ENCODE data around the gene BEGAIN. TPM values are rescaled to one million over a fixed set of nuclear protein-coding genes. Genes with fewer than 3 reads are reported as not detected.

BEGAIN gene
- total and polyA plus RNA-seq, 9 of the 15 experiments (the other 6 are each of a cell fraction or from before 2014, with no cell fraction given), result 0.07 to 0.68 (median 0.55) TPM; not detected in 3

GRCh38 chr14:100526632-100527031 lies 60.6 kb downstream of the BEGAIN start:
- Histone ChIP-seq H3K4me1 (replicated peaks in 1 of 2; ENCODE audit: control insufficient read depth in 2 of 2, insufficient read depth in 2 of 2, low read length in 2 of 2) (no peaks in the 10 kb centered on the region; a peak in 1 of 5 replicates), H2AFZ (ENCODE audit: low read depth, low read length) (no peak overlapping the region), H3K27me3 (ENCODE audit: control insufficient read depth in 2 of 2, insufficient read depth in 2 of 2, low read length in 2 of 2) (no peaks in the 10 kb centered on the region), H3K9ac (ENCODE audit: insufficient read depth in 1 of 2, low read depth in 2 of 2, low read length in 2 of 2) (no peak overlapping the region), H3K27ac (ENCODE audit: extremely low read depth, low read depth, low read length) (no peak overlapping the region), H3K9me3 (replicated peaks; ENCODE audit: control insufficient read depth, insufficient read depth, low read depth, low read length) (no peaks in the 10 kb centered on the region; the same call in 1 of the 2 replicates), H3K4me3 (no peak overlapping the region), H3K79me2 (ENCODE audit: control insufficient read depth, insufficient read depth, low read length) (no peaks in the 10 kb centered on the region), H3K36me3 (ENCODE audit: control insufficient read depth, insufficient read depth, low read length) (peaks cover 4% of the 10 kb centered on the region; the same call in 2 of the 3 replicates), H3K4me2 (ENCODE audit: insufficient read depth, low read length) (no peak overlapping the region), H3K9me1 (ENCODE audit: control insufficient read depth, insufficient read depth, low read length) (no peaks in the 10 kb centered on the region), H4K20me1 (replicated peaks; ENCODE audit: control insufficient read depth, insufficient read depth, low read length) (no peaks in the 10 kb centered on the region)
- ATAC-seq (no peak), DNase-seq (ENCODE audit: extremely low read depth in 1 of 4, low spot score in 3 of 4) (no peak), FAIRE-seq (no peak)
- intact Hi-C loops (cut with micrococcal nuclease), result no loop called here
- TF ChIP-seq, protein P1, sequence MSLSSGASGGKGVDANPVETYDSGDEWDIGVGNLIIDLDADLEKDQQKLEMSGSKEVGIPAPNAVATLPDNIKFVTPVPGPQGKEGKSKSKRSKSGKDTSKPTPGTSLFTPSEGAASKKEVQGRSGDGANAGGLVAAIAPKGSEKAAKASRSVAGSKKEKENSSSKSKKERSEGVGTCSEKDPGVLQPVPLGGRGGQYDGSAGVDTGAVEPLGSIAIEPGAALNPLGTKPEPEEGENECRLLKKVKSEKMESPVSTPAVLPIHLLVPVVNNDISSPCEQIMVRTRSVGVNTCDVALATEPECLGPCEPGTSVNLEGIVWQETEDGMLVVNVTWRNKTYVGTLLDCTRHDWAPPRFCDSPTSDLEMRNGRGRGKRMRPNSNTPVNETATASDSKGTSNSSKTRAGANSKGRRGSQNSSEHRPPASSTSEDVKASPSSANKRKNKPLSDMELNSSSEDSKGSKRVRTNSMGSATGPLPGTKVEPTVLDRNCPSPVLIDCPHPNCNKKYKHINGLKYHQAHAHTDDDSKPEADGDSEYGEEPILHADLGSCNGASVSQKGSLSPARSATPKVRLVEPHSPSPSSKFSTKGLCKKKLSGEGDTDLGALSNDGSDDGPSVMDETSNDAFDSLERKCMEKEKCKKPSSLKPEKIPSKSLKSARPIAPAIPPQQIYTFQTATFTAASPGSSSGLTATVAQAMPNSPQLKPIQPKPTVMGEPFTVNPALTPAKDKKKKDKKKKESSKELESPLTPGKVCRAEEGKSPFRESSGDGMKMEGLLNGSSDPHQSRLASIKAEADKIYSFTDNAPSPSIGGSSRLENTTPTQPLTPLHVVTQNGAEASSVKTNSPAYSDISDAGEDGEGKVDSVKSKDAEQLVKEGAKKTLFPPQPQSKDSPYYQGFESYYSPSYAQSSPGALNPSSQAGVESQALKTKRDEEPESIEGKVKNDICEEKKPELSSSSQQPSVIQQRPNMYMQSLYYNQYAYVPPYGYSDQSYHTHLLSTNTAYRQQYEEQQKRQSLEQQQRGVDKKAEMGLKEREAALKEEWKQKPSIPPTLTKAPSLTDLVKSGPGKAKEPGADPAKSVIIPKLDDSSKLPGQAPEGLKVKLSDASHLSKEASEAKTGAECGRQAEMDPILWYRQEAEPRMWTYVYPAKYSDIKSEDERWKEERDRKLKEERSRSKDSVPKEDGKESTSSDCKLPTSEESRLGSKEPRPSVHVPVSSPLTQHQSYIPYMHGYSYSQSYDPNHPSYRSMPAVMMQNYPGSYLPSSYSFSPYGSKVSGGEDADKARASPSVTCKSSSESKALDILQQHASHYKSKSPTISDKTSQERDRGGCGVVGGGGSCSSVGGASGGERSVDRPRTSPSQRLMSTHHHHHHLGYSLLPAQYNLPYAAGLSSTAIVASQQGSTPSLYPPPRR (CRISPR knock-in tag; IDR thresholded peaks at IDR 0.05; ENCODE audit: borderline replicate concordance), result no peak
- TF ChIP-seq ESRRB (CRISPR knock-in tag; IDR thresholded peaks at IDR 0.05; ENCODE audit: borderline replicate concordance) (no peak), ZNF41 (CRISPR knock-in tag; conservative IDR thresholded peaks at IDR 0.05) (no peak), ZNF785 (CRISPR knock-in tag; IDR thresholded peaks at IDR 0.05) (no peak), NR2F6 (CRISPR knock-in tag; IDR thresholded peaks at IDR 0.05) (no peak), FOXO4 (CRISPR knock-in tag; IDR thresholded peaks at IDR 0.05) (no peak), GTF2E2 (tag; IDR thresholded peaks at IDR 0.05) (no peak), NCOA2 (IDR thresholded peaks at IDR 0.05; ENCODE audit: partially characterized antibody in 2 of 2) (no peak), U2AF1 (optimal IDR thresholded peaks at IDR 0.05; ENCODE audit: low read depth, low read length) (no peak), SMARCB1 (IDR thresholded peaks at IDR 0.05; ENCODE audit: insufficient read length, low read depth) (no peak), SMARCE1 (IDR thresholded peaks at IDR 0.05) (no peak), EZH2 (IDR thresholded peaks at IDR 0.05; ENCODE audit: borderline replicate concordance, low read depth, low read length) (no peak), KLF6 (CRISPR knock-in tag; IDR thresholded peaks at IDR 0.05; ENCODE audit: borderline replicate concordance) (no peak), FOXK1 (CRISPR knock-in tag; IDR thresholded peaks at IDR 0.05; ENCODE audit: borderline replicate concordance) (no peak)
- TF ChIP-seq, protein P2, sequence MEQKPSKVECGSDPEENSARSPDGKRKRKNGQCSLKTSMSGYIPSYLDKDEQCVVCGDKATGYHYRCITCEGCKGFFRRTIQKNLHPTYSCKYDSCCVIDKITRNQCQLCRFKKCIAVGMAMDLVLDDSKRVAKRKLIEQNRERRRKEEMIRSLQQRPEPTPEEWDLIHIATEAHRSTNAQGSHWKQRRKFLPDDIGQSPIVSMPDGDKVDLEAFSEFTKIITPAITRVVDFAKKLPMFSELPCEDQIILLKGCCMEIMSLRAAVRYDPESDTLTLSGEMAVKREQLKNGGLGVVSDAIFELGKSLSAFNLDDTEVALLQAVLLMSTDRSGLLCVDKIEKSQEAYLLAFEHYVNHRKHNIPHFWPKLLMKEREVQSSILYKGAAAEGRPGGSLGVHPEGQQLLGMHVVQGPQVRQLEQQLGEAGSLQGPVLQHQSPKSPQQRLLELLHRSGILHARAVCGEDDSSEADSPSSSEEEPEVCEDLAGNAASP (IDR thresholded peaks at IDR 0.05), result no peak
- BruUV-seq (replicated peaks), result no TSS peak
- POLR2A ChIA-PET, result no interaction called here
- in situ Hi-C loops (cut with MboI), result no loop called here
- 100% methylated on average over 2 of the region's 2 CpGs for WGBS (ENCODE audit: insufficient coverage, low coverage, missing lambda C conversion rate)
- CTCF ChIA-PET (ENCODE audit: low intra/inter-chr PET ratio), result no interaction called here

All from K562 (cell line).